Coronary artery (tissue), 2 donors: ENCODE results near the gene GGT5.
A peak's percentile ranks its signal among the peaks of the same experiment; 100 is the strongest.
"Not testable (repeated sequence)": the region's sequence is repeated elsewhere in the genome, so short reads cannot be mapped to it uniquely, and the experiment has no call there.

Source experiments
- DNase-seq: peaks from one replicate; pipeline ENCODE4 v3.0.0-alpha.2; 2017; ENCODE audit warnings: low spot score
- H3K27ac ChIP-seq, 2 donors: fragments of 200-600 bp; sonication (generic); one replicate each; pipeline ENCODE4 v1.5.1; 2016 to 2019
- H3K4me3 ChIP-seq: fragments of 200-600 bp; sonication (generic); 2 replicates; pipeline ENCODE4 v1.5.1; 2016; ENCODE audit warnings: mild to moderate bottlenecking, moderate library complexity
- TF ChIP-seq, protein P1 (sequence below): fragments of 200-600 bp; sonication (generic); IDR thresholded peaks from one replicate; pipeline ENCODE4 v1.5.1; 2019; ENCODE audit warnings: antibody characterized with exemption

Gene GGT5

DNA sequence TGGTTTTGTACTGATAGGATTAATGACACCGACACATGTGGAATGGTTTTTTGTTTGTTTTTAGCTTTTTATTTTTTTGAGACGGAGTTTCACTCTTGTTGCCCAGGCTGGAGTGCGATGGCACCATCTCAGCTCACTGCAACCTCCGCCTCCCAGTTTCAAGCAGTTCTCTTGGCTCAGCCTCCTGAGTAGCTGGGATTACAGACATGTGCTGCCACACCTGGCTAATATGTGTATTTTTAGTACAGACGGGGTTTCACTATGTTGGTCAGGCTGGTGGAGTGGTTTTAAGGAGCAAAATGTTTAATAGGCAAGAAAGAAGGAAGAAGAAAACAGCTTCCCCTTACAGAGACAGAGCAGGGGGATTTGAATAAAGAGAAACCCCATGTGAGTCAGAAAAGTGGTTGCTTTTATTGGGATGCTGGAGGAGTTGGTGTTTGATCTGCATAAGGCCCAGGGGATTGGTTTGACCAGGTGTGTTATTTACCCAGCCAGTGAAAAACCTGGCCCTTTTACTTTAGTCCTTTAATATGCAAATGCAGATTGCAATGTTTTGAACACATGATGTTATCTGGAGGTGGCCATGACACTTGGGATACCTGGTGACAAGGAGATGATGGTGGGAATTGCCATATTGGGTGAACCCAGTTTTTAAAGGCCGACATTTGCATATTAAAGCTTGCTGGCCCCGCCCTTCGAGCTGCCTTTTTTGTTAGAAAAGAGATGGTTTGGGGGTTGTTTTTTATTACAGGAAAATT, 39.3 kb downstream of the GGT5 start:
- Histone ChIP-seq H3K4me3 (no peak overlapping the region), H3K27ac (no peak overlapping the region)
- DNase-seq = no peak
- TF ChIP-seq, protein P1, sequence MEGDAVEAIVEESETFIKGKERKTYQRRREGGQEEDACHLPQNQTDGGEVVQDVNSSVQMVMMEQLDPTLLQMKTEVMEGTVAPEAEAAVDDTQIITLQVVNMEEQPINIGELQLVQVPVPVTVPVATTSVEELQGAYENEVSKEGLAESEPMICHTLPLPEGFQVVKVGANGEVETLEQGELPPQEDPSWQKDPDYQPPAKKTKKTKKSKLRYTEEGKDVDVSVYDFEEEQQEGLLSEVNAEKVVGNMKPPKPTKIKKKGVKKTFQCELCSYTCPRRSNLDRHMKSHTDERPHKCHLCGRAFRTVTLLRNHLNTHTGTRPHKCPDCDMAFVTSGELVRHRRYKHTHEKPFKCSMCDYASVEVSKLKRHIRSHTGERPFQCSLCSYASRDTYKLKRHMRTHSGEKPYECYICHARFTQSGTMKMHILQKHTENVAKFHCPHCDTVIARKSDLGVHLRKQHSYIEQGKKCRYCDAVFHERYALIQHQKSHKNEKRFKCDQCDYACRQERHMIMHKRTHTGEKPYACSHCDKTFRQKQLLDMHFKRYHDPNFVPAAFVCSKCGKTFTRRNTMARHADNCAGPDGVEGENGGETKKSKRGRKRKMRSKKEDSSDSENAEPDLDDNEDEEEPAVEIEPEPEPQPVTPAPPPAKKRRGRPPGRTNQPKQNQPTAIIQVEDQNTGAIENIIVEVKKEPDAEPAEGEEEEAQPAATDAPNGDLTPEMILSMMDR = no peak

DNA sequence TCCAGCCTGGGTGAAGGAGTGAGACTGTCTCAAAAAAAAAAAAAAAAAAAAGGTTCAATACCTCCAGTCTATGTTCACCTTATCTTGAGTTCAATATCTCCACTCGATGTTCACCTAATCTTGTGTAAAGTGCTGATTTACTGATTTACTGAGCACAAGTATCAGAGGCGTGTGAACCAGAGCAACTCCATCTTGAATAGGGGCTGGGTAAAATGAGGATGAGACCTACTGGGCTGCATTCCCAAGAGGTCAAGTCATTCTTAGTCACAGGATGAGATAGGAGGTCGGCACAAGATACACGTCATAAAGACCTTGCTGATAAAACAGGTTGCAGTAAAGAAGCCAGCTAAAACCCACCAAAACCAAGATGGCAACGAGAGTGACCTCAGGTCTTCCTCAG, 41.0 kb downstream of the GGT5 start:
- DNase-seq, H3K4me3 ChIP-seq, H3K27ac ChIP-seq: not testable (repeated sequence)

DNA sequence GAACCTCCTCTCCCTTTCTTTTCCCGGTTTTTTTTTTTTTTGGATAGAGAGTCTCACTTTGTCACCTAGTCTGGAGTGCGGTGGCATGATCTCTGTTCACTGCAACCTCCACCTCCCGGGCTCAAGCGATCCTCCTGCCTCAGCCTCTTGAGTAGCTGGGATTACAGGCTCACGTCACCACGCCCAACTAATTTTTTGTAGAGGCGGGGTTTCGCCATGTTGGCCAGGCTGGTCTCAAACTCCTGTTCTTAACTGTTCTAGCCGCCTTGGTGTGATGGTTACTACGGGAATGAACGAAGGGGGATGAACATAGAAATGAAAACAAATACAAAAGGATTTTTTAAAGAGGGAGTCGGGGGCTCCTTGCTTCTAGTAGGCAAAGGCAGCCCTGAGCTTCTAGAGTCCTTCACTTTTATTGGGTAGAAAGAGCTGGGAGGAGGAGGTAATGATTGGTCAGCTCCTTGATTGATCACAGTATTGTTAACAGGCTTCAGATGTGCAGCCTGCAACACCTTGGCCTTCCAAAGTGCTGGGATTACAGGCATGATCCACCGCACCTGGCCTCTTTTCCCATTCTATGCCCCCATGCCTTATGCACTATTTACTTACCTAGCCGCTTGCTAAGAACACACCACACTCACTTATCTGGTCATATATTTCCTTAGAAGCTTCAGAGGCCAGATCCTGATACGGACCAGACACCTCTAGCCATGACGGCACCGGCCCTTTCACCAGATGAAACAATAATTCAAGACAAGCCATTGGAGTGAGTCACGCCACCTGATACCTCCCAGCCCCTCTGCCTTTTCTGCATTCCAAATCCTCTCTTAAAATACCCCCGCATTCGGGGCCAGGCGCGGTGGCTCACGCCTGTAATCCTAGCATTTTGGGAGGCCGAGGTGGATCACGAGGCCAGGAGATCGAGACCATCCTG, 42.9 kb downstream of the GGT5 start:
- Histone ChIP-seq H3K4me3 (no peak overlapping the region), H3K27ac (no peak overlapping the region)
- DNase-seq = no peak
- TF ChIP-seq, protein P1 = no peak

DNA sequence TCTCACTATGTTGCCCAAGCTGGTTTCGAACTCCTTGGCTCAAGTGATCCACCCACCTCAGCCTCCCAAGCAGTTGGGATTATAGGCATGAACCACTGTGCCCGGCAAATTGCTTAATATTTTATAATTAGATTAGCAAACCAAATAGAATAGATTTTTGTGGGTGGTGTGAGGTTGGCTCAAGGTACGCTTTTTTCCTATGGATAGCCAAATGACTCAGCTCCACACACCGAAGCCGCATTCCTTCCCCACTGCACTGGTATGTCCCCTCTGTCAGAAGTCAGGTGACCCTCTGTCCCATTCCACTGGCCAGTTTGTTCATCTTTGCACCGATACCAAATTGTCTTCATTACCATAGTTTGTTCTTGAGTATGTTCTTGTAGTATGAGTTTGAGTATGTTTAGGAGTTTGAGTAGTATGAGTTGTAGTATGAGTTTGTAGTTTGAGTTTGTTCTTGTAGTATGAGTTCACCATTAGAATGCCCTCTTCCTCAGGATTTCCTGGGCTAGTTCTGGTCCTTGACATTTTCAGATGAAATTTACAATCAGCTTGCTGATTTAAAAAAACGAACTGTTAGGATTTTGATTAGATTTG, 44.2 kb downstream of the GGT5 start:
- TF ChIP-seq, protein P1 = no peak
- no peak for DNase-seq
- H3K4me3 ChIP-seq = no peak overlapping the region
- no peak overlapping the region for H3K27ac ChIP-seq

DNA sequence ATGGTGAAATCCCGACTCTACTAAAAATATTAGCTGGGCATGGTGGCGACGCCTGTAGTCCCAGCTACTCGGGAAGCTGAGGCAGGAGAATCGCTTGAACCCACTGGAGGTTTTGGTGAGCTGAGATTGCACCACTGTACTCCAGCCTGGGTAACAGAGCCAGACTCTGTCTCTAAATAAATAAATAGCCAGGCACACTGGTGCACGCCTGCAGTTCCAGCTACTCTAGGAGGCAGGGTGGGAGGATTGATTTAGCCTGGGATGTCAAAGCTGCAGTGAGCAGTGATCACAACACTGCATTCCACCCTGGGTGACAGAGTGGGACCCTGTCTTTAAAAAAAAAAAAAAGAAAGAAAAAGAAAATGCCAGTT, 46.2 kb downstream of the GGT5 start:
- Histone ChIP-seq H3K27ac (peak overlapping the region in 1 of 2 donors; percentile 34), H3K4me3 (no peak overlapping the region)
- TF ChIP-seq, protein P1 = no peak
- DNase-seq = no peak

DNA sequence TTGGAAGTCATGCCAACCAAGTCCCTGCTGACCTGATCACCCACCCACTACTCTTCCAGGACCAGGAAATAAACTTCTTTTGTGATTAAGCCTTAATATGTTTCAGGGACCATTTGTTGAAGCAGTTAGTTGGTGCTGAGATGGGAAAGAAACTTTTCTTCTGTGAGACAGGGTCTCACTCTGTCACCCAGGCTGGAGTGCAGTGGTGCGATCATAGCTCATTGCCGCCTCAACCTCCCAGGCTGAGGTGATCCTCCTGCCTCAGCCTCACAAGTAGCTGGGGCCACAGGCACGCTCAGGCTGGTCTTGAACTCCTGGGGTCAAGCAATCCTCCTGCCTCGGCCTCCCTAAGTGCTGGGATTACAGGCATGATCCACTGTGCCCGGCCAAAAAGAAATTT, 53.0 kb downstream of the GGT5 start:
- TF ChIP-seq, protein P1 = no peak
- Histone ChIP-seq H3K4me3 (no peak overlapping the region), H3K27ac (no peak overlapping the region)
- DNase-seq = no peak

DNA sequence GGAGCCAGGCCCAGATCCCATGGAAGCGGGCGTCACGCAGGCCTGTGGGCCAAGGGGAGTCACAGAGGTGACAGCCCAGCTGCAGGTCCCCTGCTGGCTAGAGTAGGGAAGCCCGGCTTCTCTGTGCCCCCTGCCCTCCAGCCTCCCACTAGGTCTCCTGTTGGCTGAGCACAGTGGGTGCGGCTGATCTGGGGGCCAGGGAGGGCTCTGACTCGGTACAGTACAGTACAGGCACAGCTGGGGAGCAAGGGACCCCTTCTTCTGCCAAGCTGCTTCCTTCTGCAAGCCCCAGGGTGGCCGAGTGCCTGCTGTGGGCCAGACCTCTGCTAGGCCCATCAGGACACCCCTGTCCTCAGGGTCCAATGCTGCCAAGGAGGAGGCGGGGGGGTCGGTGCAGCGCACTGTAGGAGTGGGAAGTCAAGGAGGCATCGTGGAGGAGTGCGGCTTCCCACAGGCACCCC, 53.5 kb downstream of the GGT5 start:
- peak overlapping the region in 1 of 2 donors; percentile 56 for H3K27ac ChIP-seq
- DNase-seq = no peak
- TF ChIP-seq, protein P1 = no peak
- no peak overlapping the region for H3K4me3 ChIP-seq
